ENCODE measurements around the gene P4HA2.

The P4HA2 gene

GRCh38 chr5:132221781-132222648, 5.6 kb downstream of the P4HA2 start:
- DNase-seq, result no peak

- DNase-seq, result no peak
Measured at GRCh38 chr5:132220491-132220890, 7.2 kb downstream of the P4HA2 start.

- no peak for DNase-seq
Measured at GRCh38 chr5:132219981-132220380, 7.7 kb downstream of the P4HA2 start.

GRCh38 chr5:132219289-132219970, 8.2 kb downstream of the P4HA2 start:
- no peak for DNase-seq

DNA sequence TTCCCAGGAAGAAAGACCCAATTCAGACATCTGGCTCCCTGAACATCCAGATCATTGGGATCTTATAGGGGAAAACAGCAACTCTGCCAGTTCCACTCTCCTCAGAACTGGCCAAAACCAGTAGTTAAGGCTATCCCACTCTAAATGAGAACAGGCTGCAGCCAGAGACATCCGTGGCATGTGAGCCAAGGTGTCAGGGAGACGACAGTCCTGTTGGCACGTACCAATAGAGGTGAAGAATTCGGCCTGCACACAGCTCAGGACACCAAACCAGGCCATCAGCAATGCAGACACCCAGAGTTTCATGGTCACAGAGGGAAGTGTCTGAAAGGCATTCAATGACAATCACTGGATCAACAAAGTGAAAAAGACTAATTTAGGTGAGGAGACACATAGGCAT, 9.3 kb downstream of the P4HA2 start:
- no peak for DNase-seq

DNA sequence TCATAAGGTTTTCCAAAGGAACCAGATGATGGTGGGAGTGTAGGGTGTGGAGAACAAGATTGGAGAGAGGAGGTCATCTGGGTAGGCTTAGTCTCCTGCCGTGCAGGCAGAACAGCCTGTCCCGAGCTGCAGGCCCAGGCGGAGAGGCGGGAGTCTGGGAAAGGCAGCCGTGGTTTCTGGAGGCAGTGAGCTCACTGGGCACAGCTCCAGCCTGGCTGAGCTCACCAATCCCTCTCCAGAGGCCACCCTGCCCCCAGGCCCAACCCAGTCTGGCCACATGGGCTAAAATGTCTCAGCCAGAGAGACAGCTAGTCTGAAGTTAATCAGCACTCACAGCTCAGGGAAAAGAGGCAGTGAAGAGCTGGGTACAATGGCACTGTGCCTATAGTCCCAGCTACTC, 12.3 kb downstream of the P4HA2 start:
- DNase-seq, result no peak

GRCh38 chr5:132214491-132214890, 13.2 kb downstream of the P4HA2 start:
- no peak for DNase-seq

- DNase-seq, result no peak
Measured at GRCh38 chr5:132213666-132214065, 14.0 kb downstream of the P4HA2 start.

- DNase-seq, result no peak
Measured at GRCh38 chr5:132211787-132212186, 15.9 kb downstream of the P4HA2 start.

GRCh38 chr5:132210944-132211343, 16.7 kb downstream of the P4HA2 start:
- no peak for DNase-seq

GRCh38 chr5:132209901-132210545, 17.6 kb downstream of the P4HA2 start:
- no peak for DNase-seq

GRCh38 chr5:132209131-132209530, 18.5 kb downstream of the P4HA2 start:
- no peak for DNase-seq

- no peak for DNase-seq
Measured at GRCh38 chr5:132207778-132208177, 19.9 kb downstream of the P4HA2 start.

GRCh38 chr5:132206782-132207181, 20.9 kb downstream of the P4HA2 start:
- DNase-seq, result no peak

GRCh38 chr5:132205385-132206125, 22.1 kb downstream of the P4HA2 start:
- no peak for DNase-seq

GRCh38 chr5:132204371-132205135, 23.1 kb downstream of the P4HA2 start:
- no peak for DNase-seq

GRCh38 chr5:132203916-132204315, 23.7 kb downstream of the P4HA2 start:
- no peak for DNase-seq

DNA sequence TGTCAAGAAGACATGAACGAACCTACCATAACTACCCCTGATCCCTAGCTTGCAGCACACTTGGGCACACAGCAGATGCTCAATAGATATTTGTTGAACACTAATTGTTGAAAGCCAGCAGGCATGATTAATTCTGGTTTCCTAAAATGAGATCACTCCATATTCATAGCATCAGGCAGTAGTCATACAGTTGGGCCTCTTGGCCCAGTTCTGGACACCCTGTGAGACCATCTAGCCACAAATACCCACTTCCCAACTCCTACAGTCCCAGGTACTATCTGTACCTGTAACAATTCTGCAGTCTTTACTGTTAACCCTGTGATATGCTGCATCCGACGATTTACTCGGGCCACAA, 24.2 kb downstream of the P4HA2 start:
- no peak for DNase-seq

GRCh38 chr5:132202711-132203463, 24.8 kb downstream of the P4HA2 start:
- DNase-seq, result no peak

DNA sequence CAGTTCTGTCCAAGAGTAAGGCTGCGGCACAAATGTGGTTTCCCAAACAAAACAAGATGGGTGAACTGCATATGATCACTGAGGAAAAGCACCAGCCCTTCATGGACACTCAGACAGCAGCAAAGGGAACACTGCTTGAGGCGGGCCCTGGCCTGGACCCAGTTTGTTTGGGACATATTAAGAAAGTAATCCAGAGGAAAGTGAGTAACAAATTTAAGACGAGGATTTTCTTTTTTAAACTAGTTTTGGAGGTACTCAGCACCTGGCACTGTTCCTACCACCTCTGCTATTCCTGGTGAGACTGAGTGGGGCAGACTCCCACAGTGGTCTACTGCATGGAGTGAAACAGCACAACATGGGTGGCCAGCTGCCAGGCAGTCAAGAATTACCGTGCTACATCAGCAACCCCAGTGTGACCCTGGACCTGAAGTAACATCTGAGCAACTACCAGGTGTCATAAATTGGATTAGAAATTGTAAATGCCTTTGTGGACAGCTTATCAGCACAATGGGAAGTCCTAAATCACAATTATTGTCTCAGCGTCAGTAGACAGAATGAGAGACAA, 28.5 kb downstream of the P4HA2 start:
- no peak for DNase-seq

GRCh38 chr5:132198571-132198970, 29.1 kb downstream of the P4HA2 start:
- DNase-seq, result no peak

Data from activated T-cell treated with anti-CD3 and anti-CD28 coated beads, Interleukin-2, amount 50 U/mL, for 1 hour (primary cell).